Activated CD4-positive, alpha-beta T cell treated with anti-CD3 and anti-CD28 coated beads, Interleukin-2, amount 50 U/mL, for 48 hours (primary cell): Measurements from ENCODE around the gene PSEN1.

Experiments used
- DNase-seq, 2 experiments: peaks; one replicate each; pipeline ENCODE4 v3.0.0-alpha.2; 2020

Gene PSEN1

GRCh38 chr14:73136387-73137225, at the start of gene PSEN1:
Gene PSEN1, plus strand, starts transcription at chr14:73136507. Its CDS starts 11,513 bp downstream, at chr14:73148020.
- DNase-seq: peak; percentile 99

DNA sequence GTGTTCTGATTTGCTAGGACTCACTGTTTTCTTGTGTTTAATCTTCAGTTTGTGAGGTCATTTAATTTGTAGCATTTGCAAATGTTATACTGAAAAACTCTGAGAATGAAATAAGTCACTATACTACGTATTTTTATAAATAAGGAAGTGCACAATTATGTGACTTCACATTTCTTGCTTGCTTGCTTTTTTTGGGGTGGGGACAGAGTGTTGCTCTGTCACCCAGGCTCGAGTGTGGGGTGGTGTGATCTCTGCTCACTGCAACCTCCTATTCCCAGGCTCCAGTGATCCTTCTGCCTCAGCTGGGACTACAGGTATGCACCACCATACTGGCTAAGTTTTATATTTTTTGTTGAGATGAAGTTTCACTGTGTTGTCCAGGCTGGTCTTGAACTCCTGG, 45.3 kb upstream of the PSEN1 start:
- no peak for DNase-seq

DNA sequence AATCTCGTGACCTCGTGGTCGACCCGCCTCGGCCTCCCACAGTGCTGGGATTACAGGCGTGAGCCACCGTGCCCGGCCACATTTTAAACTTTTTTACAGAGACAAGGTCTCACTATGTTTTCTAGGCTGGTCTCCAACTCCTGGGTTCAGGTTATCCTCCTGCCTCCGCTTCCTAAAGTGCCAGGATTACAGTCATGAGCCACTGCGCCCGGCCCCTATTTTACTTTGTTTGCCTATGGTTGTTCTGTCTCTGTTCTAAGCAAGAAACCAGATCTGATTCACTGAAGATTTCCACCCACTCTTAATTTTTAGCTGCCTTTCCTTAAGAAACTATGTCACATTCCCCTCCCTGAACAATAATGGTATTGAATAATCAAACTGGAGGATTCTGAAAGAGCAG, 38.9 kb upstream of the PSEN1 start:
- DNase-seq: no peak

DNA sequence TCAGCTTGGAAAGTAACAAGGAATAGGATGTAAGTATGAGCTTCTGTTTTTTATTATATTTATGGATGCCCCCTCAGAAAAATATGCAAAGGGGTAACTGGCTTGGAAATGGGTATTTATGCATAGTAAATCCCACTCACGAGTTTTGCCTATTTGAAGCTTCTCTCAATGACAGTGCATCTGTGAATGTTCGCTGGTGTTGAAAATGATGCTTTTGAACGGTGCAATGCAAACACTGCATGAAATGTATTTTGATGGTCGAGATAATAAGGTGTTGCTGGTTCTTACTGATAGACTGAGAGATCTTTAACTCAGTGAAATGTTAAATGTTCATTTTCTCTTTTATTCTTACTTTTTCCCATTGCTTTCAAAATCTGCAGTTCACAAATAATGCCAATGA, 36.0 kb upstream of the PSEN1 start:
- DNase-seq: no peak

- DNase-seq: no peak
Measured at GRCh38 chr14:73102806-73103497, 33.4 kb upstream of the PSEN1 start.

- DNase-seq: no peak
Measured at GRCh38 chr14:73105050-73105449, 31.3 kb upstream of the PSEN1 start.

DNA sequence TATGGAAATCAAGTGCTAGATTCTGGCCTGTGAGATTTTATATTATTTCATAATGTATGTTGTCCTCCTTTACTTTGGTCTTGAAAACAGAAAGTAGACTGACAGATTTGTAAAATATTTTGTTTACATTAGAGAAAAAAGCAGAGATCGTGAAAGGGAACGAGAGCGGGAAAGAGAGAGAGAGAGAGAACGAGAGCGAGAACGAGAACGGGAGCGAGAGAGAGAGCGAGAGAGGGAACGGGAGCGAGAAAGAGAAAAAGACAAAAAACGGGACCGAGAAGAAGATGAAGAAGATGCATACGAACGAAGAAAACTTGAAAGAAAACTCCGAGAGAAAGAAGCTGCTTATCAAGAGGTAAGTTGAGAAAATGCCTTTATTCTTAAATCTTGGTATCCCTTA, 30.6 kb upstream of the PSEN1 start:
- no peak for DNase-seq

DNA sequence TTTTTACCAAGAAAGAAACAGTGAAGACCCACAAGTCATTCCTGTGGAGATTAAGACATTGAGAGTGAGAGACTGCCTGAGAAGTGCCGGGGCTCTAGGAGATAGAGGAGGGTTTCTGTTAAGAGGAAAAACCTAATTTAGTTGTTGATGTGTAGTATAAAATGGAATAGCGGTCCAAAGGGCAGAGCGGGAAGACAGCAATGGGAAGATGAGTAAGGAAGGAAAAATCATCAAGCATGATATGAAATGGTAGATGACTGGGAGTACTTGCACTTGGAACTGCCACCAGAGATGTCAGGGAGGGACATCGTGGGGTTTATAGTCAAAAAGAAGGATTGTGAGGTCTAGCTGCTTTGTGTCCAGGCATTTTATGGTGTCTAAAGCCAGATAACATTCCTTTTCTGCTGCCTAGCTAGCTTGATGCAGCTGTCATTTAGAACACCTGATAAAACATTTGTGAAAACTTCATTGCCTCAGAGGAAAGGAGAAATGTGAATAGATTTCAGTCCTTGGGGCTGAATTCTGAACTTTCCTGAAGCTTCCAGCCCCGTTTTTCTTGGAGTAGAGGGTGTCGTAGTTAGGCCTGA, 20.1 kb upstream of the PSEN1 start:
- DNase-seq: no peak

DNA sequence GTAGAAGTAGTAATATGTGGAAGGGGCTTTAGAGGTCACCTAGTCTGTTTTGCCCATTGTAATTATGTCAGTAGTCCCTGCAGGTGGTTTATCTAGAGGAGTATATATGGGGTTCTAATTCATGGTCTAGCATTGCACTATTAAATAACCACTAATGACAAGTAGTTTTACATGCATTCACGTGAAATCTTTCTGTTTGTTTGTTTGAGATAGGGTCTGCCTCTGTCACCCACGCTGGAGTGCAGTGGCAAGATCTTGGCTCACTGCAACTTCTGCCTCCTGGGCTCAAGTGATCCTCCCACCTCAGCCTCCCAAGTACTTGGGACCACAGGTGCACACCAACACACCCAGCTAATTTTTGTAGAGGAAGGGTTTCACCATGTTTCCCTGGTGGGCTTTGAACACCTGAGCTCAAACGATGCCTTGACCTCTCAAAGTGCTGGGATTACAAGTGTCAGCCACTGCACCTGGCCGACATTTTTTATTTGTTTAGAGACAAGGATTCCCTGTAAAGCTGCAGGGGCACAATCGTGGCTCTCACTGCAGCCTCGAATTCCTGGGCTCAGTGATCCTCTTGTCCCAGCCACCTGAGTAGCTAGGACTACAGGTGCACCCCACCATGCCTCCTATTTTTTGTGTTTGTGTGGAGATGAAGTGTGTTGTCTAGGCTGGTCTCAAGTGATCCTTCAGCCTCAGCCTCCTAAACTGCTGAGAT, 12.0 kb upstream of the PSEN1 start:
- no peak for DNase-seq

DNA sequence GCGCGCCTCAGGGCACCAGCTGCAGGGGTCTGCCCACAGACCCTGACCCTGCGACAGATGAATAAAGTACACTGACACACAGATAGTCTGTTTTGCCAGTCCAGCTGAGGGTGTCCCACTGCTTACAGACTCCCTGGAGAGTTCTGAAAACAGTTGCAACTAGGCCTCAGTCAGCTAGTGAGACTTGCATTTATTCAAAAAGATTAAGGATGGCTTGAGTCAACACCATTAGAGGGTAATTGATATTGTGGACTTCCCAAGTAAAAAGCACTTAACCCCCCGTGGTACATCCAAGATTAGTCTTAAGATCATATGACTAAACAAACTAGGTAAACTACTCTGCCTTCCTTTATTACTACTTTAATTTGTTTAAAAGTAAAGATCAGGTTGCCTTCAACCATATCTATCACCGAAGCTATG, 11.1 kb upstream of the PSEN1 start:
- DNase-seq: no peak

GRCh38 chr14:73125746-73126145, 10.6 kb upstream of the PSEN1 start:
- no peak for DNase-seq

GRCh38 chr14:73133795-73134194, 2.5 kb upstream of the PSEN1 start:
- no peak for DNase-seq

- DNase-seq: no peak
Measured at GRCh38 chr14:73136085-73136386, 271 bp upstream of the PSEN1 start.

DNA sequence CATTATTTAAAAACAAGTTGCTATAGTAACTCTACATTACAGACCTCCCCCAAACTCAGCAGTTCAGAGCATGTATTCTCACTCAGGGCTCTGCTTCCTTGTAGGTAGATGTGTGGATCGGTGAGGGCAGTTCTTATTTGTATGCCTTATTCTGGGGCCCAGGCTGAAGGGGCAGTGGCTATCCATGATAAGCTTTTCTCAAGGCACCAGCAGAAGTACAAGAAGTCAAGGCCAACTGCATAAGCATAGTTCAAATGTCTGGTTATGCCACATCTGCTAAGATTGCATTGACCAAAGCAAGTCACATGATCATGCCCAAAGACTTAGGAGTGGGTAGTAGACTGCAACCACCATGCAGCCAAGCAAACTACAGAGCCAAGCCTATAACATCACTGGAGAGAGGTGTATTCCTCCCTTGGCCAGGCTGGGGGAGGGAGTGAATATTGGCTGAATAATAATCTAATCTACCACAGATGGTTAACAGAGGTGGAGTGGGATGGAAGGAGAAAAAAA, 4.6 kb downstream of the PSEN1 start:
- no peak for DNase-seq

DNA sequence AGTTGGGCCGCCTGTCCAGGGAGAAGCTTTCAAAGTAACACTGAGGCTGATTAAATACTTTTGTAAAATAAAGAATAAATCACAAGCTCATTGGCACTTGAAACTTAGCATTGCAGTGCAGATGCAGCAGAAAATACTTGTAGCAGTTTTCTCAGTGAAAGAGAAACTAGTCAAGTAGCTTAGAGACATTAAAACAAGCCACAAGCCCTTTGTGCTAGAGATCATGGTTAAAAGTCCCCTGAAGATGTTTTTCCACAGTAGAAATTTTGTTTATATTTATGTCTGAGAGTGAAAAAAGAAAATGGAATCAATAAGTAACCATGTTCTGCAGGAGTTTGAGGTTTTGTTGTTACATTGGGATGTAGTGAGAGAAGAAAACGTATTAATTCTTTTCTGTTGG, 5.9 kb downstream of the PSEN1 start:
- no peak for DNase-seq

GRCh38 chr14:73143003-73143402, 6.7 kb downstream of the PSEN1 start:
- no peak for DNase-seq

GRCh38 chr14:73143617-73144016, 7.3 kb downstream of the PSEN1 start:
- no peak for DNase-seq

DNA sequence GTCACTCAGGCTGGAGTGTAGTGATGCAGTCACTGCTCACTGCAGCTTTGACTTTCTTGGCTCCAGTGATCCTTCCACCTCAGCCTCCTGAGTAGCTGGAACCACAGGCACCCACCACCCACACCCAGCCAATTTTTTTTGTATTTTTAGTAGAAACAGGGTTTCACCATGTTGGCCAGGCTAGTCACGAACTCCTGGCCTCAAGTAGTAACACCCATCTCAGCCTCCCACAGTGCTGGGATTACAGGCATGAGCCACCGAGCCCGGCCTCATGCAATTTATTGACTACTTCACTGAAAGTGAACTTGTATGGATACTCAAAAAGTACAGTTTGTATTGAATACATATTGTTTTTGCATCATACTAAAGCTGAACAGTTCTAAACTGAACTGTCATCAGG, 9.1 kb downstream of the PSEN1 start:
- no peak for DNase-seq

- DNase-seq: no peak
Measured at GRCh38 chr14:73146111-73146510, 9.8 kb downstream of the PSEN1 start.

GRCh38 chr14:73149753-73150152, 13.4 kb downstream of the PSEN1 start:
- DNase-seq: no peak

DNA sequence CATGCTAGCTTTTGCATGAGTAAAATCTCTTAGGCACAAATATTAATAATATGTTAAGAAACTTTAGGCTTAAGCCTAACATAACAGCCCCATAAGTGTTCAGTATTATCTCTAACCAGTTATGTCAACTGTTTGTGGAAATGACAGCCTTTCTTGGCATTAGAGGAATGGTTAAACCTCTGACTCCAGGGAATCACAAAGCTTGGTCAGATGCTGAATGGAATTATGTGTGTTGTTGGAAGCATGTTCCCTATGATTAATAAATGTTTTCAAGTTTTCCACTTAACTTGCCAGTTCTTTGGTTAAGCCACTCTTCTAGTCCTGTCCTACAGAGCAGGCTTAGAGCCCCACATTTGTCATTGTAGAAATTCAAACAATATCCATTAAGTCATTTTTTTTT, 17.0 kb downstream of the PSEN1 start:
- no peak for DNase-seq

DNA sequence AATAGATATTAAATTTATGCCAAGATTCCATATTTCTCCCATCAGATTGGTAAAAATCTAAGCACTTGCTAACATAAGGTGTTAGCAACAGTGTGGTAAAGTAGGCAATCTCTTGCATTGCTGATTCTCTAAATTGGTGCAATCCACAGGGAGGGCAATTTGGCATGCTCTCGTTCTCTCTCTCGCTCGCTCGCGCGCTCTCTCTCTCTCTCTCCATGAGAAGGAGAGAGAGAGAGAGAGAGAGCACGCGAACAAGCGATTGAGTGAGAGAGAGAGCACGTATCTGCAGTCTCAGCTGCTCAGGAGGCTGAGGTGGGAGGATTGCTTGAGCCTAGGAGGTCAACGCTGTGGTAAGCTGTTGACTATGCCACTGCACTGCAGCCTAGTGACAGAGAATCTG, 25.9 kb downstream of the PSEN1 start:
- no peak for DNase-seq

DNA sequence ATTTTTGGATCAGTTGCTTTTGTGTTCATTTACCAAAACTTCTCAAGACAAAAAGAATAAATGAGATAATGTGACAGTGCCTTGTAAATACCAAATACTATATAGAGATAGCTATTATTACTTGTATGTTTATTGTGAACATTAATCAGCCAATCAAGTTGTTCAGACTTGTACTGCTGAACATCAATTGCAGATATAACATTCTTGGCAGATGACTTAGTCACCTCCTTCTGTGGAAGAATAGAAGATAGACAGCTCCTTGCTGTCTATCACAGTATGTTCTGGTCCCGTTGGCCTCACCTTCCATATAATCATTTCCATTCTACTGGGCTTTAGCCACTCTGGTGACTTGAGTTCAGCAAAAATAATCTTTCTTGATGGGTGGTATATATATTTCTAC, 30.1 kb downstream of the PSEN1 start:
- DNase-seq: no peak
